Measurements from ENCODE around the gene ESRRG.

DNA sequence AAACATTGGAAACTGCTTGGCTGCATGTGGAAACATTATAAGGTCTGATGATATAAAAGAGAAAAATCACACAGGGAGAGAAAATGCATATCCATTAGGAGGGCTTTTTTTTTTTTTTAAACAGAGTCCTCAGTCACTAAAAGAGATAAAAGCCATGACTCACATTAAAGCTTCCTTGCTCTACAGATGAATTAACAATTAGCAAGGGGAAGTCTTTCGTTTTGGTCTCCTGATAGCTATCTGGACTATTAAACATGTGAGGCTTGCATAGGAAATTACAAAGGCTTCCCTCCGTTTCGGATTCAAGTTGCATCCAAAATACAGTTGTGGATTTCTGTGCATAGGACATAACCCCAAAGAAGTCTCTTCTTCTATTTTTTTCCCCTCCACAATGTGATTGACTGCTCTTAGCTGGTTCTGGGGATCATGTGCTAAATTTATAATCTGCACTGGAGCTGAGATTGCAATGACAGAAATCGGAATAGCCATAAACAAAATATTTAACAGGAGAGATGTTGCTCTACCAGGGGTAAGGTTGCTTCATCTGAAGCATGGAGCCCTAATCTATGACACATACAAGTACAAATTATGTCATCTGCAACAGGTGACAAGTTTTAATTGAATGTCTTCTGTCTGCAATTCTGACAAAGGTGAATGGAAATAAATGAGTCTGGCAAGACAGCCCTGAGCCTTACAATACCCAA lies 146.8 kb downstream of the ESRRG start:
- TF ChIP-seq, protein P1, sequence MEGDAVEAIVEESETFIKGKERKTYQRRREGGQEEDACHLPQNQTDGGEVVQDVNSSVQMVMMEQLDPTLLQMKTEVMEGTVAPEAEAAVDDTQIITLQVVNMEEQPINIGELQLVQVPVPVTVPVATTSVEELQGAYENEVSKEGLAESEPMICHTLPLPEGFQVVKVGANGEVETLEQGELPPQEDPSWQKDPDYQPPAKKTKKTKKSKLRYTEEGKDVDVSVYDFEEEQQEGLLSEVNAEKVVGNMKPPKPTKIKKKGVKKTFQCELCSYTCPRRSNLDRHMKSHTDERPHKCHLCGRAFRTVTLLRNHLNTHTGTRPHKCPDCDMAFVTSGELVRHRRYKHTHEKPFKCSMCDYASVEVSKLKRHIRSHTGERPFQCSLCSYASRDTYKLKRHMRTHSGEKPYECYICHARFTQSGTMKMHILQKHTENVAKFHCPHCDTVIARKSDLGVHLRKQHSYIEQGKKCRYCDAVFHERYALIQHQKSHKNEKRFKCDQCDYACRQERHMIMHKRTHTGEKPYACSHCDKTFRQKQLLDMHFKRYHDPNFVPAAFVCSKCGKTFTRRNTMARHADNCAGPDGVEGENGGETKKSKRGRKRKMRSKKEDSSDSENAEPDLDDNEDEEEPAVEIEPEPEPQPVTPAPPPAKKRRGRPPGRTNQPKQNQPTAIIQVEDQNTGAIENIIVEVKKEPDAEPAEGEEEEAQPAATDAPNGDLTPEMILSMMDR (IDR thresholded peaks at IDR 0.05 in 8 of 11, conservative IDR thresholded peaks at IDR 0.05 in 3 of 11), result no peak
- TF ChIP-seq POLR2A (IDR thresholded peaks at IDR 0.05), result no peak
